GM18511 (cell line): ENCODE measurements around the gene EIF4G3.
"Not testable (repeated sequence)": the region's sequence is repeated elsewhere in the genome, so short reads cannot be mapped to it uniquely, and the experiment has no call there.

Experiments
- ATAC-seq: cut with Tn5 transposase; IDR thresholded peaks from one replicate; pipeline ENCODE4 v1.9.1; 2021; ENCODE audit warnings: mild to moderate bottlenecking, moderate library complexity; ENCODE audit not compliant: unreplicated experiment

The EIF4G3 gene

GRCh38 chr1:20893931-20894330, 282.8 kb downstream of the EIF4G3 start:
- ATAC-seq: no peak

DNA sequence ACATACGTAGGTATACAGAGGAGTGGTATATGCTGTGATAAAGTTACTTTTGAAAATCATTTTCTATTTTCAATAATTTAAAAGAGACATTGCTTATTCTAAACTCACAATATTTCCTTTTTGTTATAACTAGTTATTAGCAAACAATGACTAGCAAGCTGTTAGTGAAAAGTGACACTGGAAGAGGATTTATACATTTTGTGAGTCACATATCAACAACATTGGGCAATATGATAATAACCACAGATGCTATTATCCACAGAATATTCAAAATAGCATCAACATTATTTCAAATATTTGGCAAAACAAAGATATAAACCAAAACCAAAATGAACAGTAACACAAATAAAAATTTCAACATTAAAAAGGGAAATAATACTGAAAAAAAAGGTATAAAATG, 285.6 kb downstream of the EIF4G3 start:
- no peak for ATAC-seq

DNA sequence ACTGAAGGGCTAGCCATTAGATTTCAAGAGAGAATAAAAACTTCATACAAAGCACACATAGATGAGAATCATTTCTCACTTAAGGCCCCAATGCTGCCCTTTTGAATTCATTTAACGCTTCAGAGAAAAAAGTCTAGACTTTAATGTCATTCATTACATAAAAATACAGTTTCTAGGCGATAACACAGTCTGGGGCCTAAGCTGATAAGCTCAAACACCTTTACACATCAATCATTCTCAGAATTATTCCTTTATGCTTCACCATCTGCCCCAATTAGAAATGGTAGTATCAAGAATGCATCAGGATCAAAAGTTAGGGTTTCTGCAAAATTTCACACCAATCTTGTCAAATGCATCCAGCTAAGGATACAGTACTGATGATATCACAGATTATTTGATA, 289.5 kb downstream of the EIF4G3 start:
- ATAC-seq: no peak

DNA sequence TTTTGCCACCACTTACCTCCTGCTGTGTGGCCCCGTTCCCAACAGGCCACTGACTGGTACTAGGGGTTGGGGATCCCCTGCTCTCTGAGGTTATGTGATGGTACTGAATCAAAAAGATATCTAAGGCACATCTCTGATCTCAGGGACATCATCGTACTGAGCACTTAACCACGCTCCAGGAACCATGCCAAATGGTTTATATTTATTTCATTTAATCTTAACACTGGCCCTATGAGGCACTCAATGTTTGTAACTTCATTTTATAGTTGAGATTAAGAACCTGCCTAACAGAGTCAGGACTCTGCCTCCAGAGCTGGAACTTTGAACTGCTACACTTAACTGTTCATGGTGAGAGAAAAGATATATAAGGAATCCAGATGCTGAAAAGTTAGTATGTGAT, 291.6 kb downstream of the EIF4G3 start:
- no peak for ATAC-seq

DNA sequence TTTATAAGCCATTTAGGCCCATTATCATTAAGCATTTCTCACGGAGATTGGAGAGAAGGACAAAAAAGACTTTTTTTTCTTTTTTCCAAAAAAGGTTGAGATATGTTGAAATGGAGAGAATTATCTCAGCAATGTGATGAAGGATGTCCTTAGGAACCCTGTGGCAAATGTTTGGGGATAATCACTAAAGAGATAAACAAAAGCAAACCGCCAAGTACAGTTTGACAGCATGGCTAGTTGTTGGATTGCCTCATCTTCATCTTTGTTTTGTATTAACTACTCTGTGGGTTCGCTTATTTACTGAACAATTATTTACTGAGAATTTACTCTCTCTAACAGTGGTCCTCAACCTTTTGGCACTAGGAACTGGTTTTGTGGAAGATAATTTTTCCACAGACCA, 292.2 kb downstream of the EIF4G3 start:
- ATAC-seq: no peak

DNA sequence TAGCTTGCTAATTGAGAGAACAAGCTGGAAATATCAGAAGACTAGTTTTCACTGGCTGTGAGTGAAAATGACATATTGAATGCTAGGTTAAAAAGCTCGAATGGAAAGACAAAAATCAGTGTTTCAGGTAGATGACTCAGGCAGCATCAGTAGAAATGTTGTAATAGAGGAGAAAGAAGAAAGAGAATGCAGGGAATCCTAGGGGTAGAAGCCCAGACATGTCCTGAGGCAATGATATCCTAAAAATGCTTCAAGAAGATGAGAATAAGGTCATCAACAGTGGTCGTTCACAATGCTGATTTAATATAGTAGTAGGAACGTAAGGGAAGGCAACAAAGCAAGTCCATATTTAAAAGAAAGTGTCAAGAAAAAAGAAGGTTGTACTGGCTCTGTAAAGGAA, 292.9 kb downstream of the EIF4G3 start:
- no peak for ATAC-seq

DNA sequence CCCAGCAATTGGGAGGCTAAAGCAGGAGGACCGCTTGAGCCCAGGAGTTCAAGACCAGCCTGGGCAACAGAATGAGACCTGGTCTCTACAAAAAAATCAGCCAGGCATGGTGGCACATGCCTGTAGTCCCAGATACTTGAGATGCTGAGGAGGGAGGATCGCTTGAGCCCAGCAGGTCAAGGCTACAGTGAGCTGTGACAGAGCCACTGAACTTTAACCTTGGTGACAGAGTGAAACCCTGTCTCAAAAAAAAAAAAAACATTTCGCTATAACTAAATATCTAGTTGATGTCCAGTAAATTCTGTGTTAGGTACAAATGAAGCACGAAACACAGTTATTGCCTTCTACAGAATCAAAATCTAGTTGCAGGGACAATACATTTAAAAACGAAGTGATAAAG, 293.9 kb downstream of the EIF4G3 start:
- ATAC-seq: no peak

- ATAC-seq: no peak
Observed at GRCh38 chr1:20878799-20879198, 297.9 kb downstream of the EIF4G3 start.

DNA sequence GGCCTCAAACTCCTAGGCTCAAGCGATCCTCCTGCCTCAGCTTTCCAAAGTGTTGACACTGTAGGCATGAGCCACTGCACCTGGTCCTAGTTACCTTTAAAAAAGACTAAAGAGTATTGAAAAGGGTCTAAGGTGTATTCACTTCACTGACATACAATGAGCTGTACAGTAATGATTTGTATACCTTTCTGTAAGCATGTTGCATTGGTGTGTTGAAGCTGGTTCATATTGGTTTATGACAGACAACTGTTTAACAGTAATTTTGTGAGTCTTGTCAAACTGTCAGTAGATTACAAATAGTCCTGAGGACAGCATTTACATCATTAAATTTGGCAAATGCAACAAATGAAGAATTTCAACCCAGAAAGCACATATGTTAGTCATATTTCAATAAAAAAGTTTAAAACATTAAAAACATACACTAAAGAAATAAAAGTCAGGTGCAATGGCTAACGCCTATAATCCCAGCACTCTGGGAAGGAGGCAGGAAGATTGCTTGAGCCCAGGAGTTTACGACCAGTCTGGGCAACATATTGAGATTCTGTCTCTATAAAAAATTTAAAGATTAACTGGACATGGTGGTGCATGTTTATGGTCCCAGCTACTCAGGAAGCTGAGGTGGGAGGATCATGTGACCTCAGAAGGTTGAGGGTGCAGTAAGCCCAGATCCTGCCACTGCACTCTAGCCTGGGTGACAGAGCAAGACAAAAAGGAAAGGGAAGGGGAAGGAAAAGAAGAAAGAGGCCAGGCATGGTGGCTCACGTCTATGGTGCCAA, 301.3 kb downstream of the EIF4G3 start:
- ATAC-seq: no peak

DNA sequence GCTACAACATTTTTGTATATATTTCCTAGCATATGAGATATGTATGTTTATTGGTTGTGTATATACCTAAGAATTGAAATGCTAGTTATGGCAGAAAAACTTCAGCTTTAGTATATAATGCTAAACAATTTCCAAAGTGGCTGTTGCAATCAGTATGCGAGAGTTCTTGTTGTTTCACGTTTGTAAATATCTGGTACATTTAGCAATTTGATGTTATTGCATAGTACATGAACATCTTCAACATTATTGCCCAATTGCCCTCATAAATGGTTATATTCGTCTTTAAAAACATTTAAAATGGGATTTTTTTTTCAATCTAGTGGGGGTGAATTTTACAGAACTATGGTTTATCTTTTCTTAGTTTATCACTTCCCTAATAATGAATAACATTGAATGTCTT, 303.4 kb downstream of the EIF4G3 start:
- ATAC-seq: no peak

- no peak for ATAC-seq
Observed at GRCh38 chr1:20871419-20871818, 305.3 kb downstream of the EIF4G3 start.

- no peak for ATAC-seq
Observed at GRCh38 chr1:20870718-20871117, 306.0 kb downstream of the EIF4G3 start.

DNA sequence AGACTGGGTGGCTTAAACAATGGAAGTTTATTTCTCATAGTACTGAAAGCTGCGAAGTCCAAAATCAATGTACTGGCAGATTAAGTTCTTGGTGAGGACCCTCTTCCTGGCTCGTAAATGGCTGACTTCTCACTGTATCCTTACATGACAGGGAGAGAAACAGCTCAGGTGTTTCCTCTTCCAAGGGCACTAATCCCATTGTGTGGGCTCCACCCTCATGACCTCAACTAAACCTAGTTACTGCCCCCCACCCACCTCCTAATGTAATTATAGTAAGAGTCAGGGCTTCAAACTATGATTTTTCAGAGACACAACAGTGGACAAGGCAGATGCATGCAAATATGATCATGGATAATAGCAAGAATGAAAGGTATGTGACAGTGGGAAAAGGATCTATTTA, 308.4 kb downstream of the EIF4G3 start:
- ATAC-seq: no peak

DNA sequence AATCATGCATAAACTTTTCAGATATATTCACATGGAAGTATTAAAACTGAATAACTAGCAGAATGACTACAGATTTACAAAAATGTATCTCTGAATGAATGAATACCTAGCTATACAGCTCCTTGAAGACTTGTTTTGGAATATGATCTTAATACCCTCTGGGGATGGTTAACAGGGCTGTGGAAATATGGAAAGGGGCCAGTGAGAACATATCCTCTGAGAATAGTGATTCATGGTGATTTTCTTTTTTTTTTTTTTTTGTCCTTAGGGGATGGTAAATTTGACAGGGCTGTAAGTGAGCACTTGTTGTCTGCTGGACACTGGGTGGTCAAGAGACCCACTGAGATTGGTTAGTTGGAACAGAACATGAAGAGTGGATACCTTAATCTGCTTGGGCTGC, 308.9 kb downstream of the EIF4G3 start:
- no peak for ATAC-seq

GRCh38 chr1:20867062-20867461, 309.6 kb downstream of the EIF4G3 start:
- no peak for ATAC-seq

GRCh38 chr1:20865001-20865400, 311.7 kb downstream of the EIF4G3 start:
- no peak for ATAC-seq

GRCh38 chr1:20854529-20854928, 322.2 kb downstream of the EIF4G3 start:
- ATAC-seq: no peak

- ATAC-seq: not testable (repeated sequence)
Observed at GRCh38 chr1:20851791-20852190, 324.9 kb downstream of the EIF4G3 start.

- no peak for ATAC-seq
Observed at GRCh38 chr1:20850021-20850420, 326.7 kb downstream of the EIF4G3 start.

DNA sequence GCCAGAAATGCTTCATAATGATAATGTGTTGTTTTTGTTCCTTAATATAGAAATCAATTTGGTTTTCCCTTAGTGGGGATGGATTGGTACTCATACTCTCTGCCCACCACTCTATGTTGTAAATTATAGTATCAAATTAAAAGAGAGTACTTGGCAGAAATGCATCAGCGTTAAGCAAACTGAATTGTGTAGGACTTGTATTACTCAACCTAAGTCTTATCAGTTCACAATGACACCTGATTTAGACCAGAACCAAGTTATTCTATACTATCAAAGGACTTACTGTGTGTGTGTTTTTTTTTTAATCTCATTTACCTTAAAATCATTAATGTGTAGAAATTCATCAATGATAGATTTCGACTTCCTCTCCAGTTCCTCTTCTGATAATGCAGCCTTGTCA, 327.6 kb downstream of the EIF4G3 start:
- no peak for ATAC-seq

DNA sequence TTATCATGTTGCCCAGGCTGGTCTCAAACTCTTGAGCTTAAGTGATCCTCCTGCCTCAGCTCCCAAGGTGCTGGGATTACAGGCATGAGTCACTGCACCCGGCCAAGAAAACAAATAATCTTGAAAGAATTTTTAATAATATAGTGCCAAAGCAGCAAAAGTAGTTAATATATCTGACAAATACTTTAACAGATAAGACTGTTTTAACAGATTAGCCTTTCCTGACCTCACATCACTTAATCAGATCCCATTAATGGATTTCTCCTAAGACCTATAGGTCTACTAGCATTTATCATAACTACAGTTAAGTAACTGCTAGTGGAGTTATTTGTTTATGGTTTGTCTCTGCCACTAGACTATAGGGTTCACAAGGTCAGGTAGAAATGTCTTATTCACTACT, 328.5 kb downstream of the EIF4G3 start:
- ATAC-seq: no peak

DNA sequence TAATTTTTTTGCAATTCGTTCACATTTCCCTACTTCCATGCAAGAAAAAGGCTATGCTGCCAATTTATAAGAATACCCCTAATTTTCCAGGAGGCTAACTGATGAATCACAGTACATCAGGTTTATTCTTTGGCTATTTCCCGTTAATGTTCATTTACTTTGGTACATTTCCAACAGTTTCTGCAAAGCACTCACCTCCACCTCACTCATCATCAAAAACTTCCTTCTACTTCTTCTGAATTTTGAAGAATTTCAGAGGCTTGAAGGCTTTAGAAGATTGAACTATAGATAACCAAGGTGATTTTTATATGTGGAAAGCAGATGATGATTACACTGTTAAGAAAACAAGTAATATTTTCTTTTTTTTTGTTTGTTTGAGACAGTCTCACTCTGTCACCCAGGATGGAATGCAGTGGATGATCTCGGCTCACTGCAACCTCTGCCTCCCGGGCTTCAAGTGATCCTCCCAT, 329.1 kb downstream of the EIF4G3 start:
- ATAC-seq: no peak
